Measurements from ENCODE around the gene PIAS4. TPM values are rescaled to one million over a fixed set of nuclear protein-coding genes. Genes with fewer than 3 reads are reported as not detected.

PIAS4 gene
- total RNA-seq, 1 donor from 2014 or later: 26.7 TPM

- DNase-seq (ENCODE audit: low read depth): no peak
- peak overlapping the region; percentile 56 for H3K4me3 ChIP-seq (ENCODE audit: low read depth, low read length)
- TF ChIP-seq CTCF (conservative IDR thresholded peaks at IDR 0.05; ENCODE audit: low read depth, low read length): no peak
Observed at GRCh38 chr19:4059891-4060620, 52.5 kb downstream of the PIAS4 start.

GRCh38 chr19:4060621-4061177 lies 53.2 kb downstream of the PIAS4 start:
- H3K4me3 ChIP-seq (ENCODE audit: low read depth, low read length): peak overlapping the region; percentile 56
- TF ChIP-seq CTCF (conservative IDR thresholded peaks at IDR 0.05; ENCODE audit: low read depth, low read length): no peak
- DNase-seq (ENCODE audit: low read depth): no peak

GRCh38 chr19:4061178-4061682 lies 53.7 kb downstream of the PIAS4 start:
- no peak for DNase-seq (ENCODE audit: low read depth)
- TF ChIP-seq CTCF (conservative IDR thresholded peaks at IDR 0.05; ENCODE audit: low read depth, low read length): no peak
- H3K4me3 ChIP-seq (ENCODE audit: low read depth, low read length): peak overlapping the region; percentile 56

GRCh38 chr19:4061683-4062418 lies 54.3 kb downstream of the PIAS4 start:
- DNase-seq (ENCODE audit: low read depth): no peak

GRCh38 chr19:4062419-4063368 lies 55.2 kb downstream of the PIAS4 start:
- H3K4me3 ChIP-seq (ENCODE audit: low read depth, low read length): peak overlapping the region; percentile 88
- DNase-seq (ENCODE audit: low read depth): no peak
- TF ChIP-seq CTCF (conservative IDR thresholded peaks at IDR 0.05; ENCODE audit: low read depth, low read length): no peak

More at GRCh38 chr19:4061683-4062418, 54.3 kb downstream of the PIAS4 start:
- TF ChIP-seq CTCF (conservative IDR thresholded peaks at IDR 0.05; ENCODE audit: low read depth, low read length): no peak
- H3K4me3 ChIP-seq (ENCODE audit: low read depth, low read length): peak overlapping the region; percentile 56

All from epithelial cell of proximal tubule (primary cell).